ENCODE results near the gene PDE4D. TPM values are rescaled to one million over a fixed set of nuclear protein-coding genes. Genes with fewer than 3 reads are reported as not detected.
A peak's percentile ranks its signal among the peaks of the same experiment; 100 is the strongest.

Gene PDE4D
- total RNA-seq, 1 donor from 2014 or later = 14.2 TPM

DNA sequence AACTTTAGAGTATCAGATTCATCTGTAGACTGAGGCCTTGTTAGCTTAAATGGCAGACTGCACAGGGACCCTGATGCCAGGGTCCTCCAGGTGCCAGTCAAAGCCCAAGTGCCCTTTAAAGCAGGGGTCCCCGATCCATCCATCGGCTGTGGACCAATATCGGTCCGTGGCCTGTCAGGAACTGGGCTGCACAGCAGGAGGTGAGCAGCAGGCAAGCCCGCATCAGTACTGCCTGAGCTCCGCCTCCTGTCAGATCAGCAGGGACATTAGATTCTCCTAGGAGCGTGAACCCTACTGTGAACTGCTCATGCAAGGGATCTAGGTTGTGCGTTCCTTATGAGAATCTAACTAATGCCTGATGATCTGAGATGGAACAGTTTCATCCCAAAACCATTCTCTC lies 907.2 kb downstream of the PDE4D start:
- H3K4me2 ChIP-seq (ENCODE audit: low read length) = no peak overlapping the region

GRCh38 chr5:58985759-58986158 lies 907.8 kb downstream of the PDE4D start:
- peaks cover 3% of the 10 kb centered on the region for H3K36me3 Mint-ChIP-seq (ENCODE audit: low read depth, unreplicated experiment)
- H3K79me2 ChIP-seq (ENCODE audit: insufficient read depth, low read length) = no peaks in the 10 kb centered on the region

More for the DNA sequence above, 907.2 kb downstream of the PDE4D start:
- DNase-seq (ENCODE audit: low read depth) (no peak), FAIRE-seq (no peak)
- Histone ChIP-seq H3K79me2 (ENCODE audit: insufficient read depth, low read length) (no peaks in the 10 kb centered on the region), H3K9me3 (ENCODE audit: insufficient read depth, low read depth, low read length) (no peaks in the 10 kb centered on the region), H4K20me1 (ENCODE audit: insufficient read depth, low read length) (no peaks in the 10 kb centered on the region), H2AFZ (ENCODE audit: low read depth, low read length) (peak overlapping the region; percentile 13), H3K27me3 (ENCODE audit: insufficient read depth, low read length) (no peaks in the 10 kb centered on the region), H3K27ac (ENCODE audit: low read depth, low read length) (no peak overlapping the region), H3K9ac (ENCODE audit: low read length) (no peak overlapping the region), H3K4me1 (ENCODE audit: insufficient read depth, low read length) (no peaks in the 10 kb centered on the region), H3K4me3 (ENCODE audit: insufficient read depth, low read depth, low read length) (no peak overlapping the region), H3K36me3 (ENCODE audit: insufficient read depth, low read length) (no peaks in the 10 kb centered on the region)
- no peaks in the 10 kb centered on the region for H3K27me3 Mint-ChIP-seq (ENCODE audit: low read depth, unreplicated experiment)
- H3K4me1 Mint-ChIP-seq (ENCODE audit: low read depth, unreplicated experiment) = peaks cover 4% of the 10 kb centered on the region
- H3K36me3 Mint-ChIP-seq (ENCODE audit: low read depth, unreplicated experiment) = peaks cover 3% of the 10 kb centered on the region
- no peak overlapping the region for H3K27ac Mint-ChIP-seq (ENCODE audit: unreplicated experiment)
- no peak overlapping the region for H3K4me3 Mint-ChIP-seq (ENCODE audit: unreplicated experiment)
- no peaks in the 10 kb centered on the region for H3K9me3 Mint-ChIP-seq (ENCODE audit: unreplicated experiment)
- TF ChIP-seq, protein P1, sequence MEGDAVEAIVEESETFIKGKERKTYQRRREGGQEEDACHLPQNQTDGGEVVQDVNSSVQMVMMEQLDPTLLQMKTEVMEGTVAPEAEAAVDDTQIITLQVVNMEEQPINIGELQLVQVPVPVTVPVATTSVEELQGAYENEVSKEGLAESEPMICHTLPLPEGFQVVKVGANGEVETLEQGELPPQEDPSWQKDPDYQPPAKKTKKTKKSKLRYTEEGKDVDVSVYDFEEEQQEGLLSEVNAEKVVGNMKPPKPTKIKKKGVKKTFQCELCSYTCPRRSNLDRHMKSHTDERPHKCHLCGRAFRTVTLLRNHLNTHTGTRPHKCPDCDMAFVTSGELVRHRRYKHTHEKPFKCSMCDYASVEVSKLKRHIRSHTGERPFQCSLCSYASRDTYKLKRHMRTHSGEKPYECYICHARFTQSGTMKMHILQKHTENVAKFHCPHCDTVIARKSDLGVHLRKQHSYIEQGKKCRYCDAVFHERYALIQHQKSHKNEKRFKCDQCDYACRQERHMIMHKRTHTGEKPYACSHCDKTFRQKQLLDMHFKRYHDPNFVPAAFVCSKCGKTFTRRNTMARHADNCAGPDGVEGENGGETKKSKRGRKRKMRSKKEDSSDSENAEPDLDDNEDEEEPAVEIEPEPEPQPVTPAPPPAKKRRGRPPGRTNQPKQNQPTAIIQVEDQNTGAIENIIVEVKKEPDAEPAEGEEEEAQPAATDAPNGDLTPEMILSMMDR (IDR thresholded peaks at IDR 0.05; ENCODE audit: insufficient read depth, low read depth, low read length) = no peak
- no peak for TF ChIP-seq EZH2 (IDR thresholded peaks at IDR 0.05; ENCODE audit: insufficient read depth, low read length)

GRCh38 chr5:58985311-58985710 lies 908.2 kb downstream of the PDE4D start:
- TF ChIP-seq, protein P1 (IDR thresholded peaks at IDR 0.05; ENCODE audit: insufficient read depth, low read depth, low read length) = no peak
- TF ChIP-seq EZH2 (IDR thresholded peaks at IDR 0.05; ENCODE audit: insufficient read depth, low read length) = no peak
- Histone ChIP-seq H3K4me2 (ENCODE audit: low read length) (no peak overlapping the region), H3K4me1 (ENCODE audit: insufficient read depth, low read length) (no peaks in the 10 kb centered on the region), H4K20me1 (ENCODE audit: insufficient read depth, low read length) (no peaks in the 10 kb centered on the region), H3K9ac (ENCODE audit: low read length) (no peak overlapping the region), H3K36me3 (ENCODE audit: insufficient read depth, low read length) (no peaks in the 10 kb centered on the region), H3K79me2 (ENCODE audit: insufficient read depth, low read length) (no peaks in the 10 kb centered on the region), H3K27ac (ENCODE audit: low read depth, low read length) (no peak overlapping the region), H3K9me3 (ENCODE audit: insufficient read depth, low read depth, low read length) (no peaks in the 10 kb centered on the region), H3K27me3 (ENCODE audit: insufficient read depth, low read length) (no peaks in the 10 kb centered on the region), H2AFZ (ENCODE audit: low read depth, low read length) (no peak overlapping the region), H3K4me3 (ENCODE audit: insufficient read depth, low read depth, low read length) (no peak overlapping the region)
- no peak for DNase-seq (ENCODE audit: low read depth)
- Mint-ChIP-seq H3K27ac (ENCODE audit: unreplicated experiment) (no peak overlapping the region), H3K9me3 (ENCODE audit: unreplicated experiment) (no peaks in the 10 kb centered on the region), H3K36me3 (ENCODE audit: low read depth, unreplicated experiment) (peaks cover 3% of the 10 kb centered on the region), H3K27me3 (ENCODE audit: low read depth, unreplicated experiment) (no peaks in the 10 kb centered on the region), H3K4me1 (ENCODE audit: low read depth, unreplicated experiment) (peaks cover 4% of the 10 kb centered on the region), H3K4me3 (ENCODE audit: unreplicated experiment) (no peak overlapping the region)
- FAIRE-seq = no peak

More at GRCh38 chr5:58985759-58986158, 907.8 kb downstream of the PDE4D start:
- Mint-ChIP-seq H3K4me1 (ENCODE audit: low read depth, unreplicated experiment) (peaks cover 4% of the 10 kb centered on the region), H3K4me3 (ENCODE audit: unreplicated experiment) (no peak overlapping the region), H3K27me3 (ENCODE audit: low read depth, unreplicated experiment) (no peaks in the 10 kb centered on the region), H3K27ac (ENCODE audit: unreplicated experiment) (no peak overlapping the region), H3K9me3 (ENCODE audit: unreplicated experiment) (no peaks in the 10 kb centered on the region)
- Histone ChIP-seq H3K4me3 (ENCODE audit: insufficient read depth, low read depth, low read length) (no peak overlapping the region), H3K36me3 (ENCODE audit: insufficient read depth, low read length) (no peaks in the 10 kb centered on the region), H3K9me3 (ENCODE audit: insufficient read depth, low read depth, low read length) (no peaks in the 10 kb centered on the region), H3K27ac (ENCODE audit: low read depth, low read length) (no peak overlapping the region), H4K20me1 (ENCODE audit: insufficient read depth, low read length) (no peaks in the 10 kb centered on the region), H3K4me1 (ENCODE audit: insufficient read depth, low read length) (no peaks in the 10 kb centered on the region), H3K9ac (ENCODE audit: low read length) (no peak overlapping the region), H3K27me3 (ENCODE audit: insufficient read depth, low read length) (no peaks in the 10 kb centered on the region), H3K4me2 (ENCODE audit: low read length) (no peak overlapping the region), H2AFZ (ENCODE audit: low read depth, low read length) (no peak overlapping the region)
- FAIRE-seq (no peak), DNase-seq (ENCODE audit: low read depth) (no peak)
- no peak for TF ChIP-seq EZH2 (IDR thresholded peaks at IDR 0.05; ENCODE audit: insufficient read depth, low read length)
- TF ChIP-seq, protein P1 (IDR thresholded peaks at IDR 0.05; ENCODE audit: insufficient read depth, low read depth, low read length) = no peak

All from astrocyte (in vitro differentiated cells and primary cell).